Esophagus squamous epithelium (tissue), 4 donors: ENCODE results near the gene FRMD4A.

Source experiments
- CTCF ChIP-seq, 6 experiments: fragments of 450-650 bp in 4 of 6; fragments of 200-600 bp in 2 of 6; sonication (generic) in 2 of 6; IDR thresholded peaks; one replicate each; pipeline ENCODE4 v1.5.1; 2016 to 2019; ENCODE audit warnings: antibody characterized with exemption in 6 of 6, mild to moderate bottlenecking in 4 of 6, moderate library complexity in 4 of 6
- POLR2A ChIP-seq, 4 donors: fragments of 450-650 bp; IDR thresholded peaks; one replicate each; pipeline ENCODE4 v1.6.1; 2017; ENCODE audit warnings: antibody characterized with exemption in 4 of 4, mild to moderate bottlenecking in 4 of 4, moderate library complexity in 3 of 4

- TF ChIP-seq CTCF (IDR thresholded peaks at IDR 0.05) (no peak), POLR2A (IDR thresholded peaks at IDR 0.05) (no peak)
These were observed 339.8 kb downstream of the FRMD4A start for GRCh38 chr10:13990946-13991345.
